ENCODE measurements around the gene KDM5B.

Gene KDM5B

DNA sequence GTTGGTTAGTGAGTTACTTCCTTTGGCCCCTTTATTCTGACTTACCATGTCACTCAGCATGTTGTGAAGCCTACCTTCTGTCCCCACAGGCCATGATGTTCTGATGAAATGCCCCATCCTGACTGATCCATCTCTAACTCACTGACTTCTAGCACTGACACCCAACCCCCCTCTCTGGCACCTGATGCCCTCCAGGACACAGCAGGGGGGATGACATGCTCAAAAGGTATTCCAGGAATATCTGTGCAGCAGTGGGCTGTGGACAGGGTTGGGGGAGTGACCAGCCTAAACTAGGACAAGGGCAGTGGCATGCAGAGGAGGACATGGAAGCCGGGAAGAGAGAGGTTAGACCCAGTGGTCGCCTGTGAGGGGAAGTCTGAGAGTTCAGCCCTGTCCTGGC, 123.5 kb downstream of the KDM5B start:
- no peak for DNase-seq

DNA sequence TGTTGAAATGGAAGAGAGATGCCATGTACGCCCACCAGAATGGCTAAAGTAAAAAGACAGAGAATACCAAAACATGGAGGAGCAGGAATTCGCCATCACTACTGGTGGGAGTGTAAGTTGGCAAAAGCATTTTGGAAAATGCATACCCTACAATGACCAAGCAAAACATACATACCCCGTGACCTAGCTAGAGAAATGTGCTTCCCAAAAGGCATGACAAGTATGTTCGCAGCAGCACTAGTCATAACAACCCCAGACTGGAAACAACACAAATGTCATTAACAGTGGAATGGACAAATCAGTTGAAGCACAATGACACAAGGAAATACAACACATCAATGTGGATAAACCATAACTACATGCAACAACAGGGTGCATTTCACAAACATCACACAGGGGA, 125.2 kb downstream of the KDM5B start:
- DNase-seq: no peak

DNA sequence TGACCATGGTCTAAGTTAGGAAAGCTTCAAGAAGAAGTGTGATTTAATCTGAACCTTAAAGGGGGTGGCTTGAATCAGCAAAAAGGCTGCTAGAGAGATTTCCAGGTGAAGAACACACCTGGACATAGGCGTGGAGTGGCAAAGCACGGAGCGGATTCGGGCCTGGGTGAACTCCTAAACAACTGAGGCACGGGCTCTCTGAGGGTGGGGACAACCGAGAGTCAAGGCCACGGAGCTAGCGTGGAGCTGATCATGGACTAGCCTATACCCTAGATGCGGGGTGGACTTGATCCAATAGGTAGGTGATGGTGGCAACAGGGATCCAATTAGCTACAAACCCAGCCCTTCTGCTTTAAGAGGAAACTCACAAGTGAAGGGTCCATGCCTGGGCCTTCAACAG, 125.7 kb downstream of the KDM5B start:
- no peak for DNase-seq

DNA sequence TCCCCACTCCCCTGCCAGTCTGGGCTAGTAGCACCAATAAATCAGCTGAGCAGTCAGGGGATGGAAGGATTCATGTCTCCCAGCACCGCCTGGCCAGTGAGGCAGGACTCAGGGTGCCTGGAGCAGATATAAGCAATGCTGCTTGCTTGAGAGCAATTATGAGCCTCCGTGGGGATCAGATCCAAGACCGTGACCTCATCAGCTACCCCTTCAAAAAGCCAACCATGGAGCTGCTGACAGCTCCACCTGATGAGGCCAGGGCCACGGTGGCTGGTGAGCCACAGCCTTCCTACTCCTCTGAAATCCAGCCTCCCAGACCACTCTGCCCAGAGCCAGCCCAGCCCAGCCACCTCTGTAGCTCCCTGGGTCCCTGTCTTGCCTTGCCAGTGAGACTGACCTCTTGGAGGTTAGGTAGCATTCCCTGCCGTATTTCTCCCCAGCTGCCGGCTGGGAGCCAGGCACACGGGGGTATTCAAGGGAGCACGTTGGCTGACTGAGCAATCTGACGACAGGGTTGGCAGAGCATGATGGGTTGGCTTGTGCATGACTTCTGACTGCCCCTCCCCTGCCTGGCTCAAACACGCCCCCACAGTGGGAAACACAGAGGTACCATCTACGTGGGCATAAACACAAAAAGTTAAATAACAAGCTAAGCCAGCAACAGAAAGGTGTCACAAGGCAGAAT, 126.3 kb downstream of the KDM5B start:
- no peak for DNase-seq

DNA sequence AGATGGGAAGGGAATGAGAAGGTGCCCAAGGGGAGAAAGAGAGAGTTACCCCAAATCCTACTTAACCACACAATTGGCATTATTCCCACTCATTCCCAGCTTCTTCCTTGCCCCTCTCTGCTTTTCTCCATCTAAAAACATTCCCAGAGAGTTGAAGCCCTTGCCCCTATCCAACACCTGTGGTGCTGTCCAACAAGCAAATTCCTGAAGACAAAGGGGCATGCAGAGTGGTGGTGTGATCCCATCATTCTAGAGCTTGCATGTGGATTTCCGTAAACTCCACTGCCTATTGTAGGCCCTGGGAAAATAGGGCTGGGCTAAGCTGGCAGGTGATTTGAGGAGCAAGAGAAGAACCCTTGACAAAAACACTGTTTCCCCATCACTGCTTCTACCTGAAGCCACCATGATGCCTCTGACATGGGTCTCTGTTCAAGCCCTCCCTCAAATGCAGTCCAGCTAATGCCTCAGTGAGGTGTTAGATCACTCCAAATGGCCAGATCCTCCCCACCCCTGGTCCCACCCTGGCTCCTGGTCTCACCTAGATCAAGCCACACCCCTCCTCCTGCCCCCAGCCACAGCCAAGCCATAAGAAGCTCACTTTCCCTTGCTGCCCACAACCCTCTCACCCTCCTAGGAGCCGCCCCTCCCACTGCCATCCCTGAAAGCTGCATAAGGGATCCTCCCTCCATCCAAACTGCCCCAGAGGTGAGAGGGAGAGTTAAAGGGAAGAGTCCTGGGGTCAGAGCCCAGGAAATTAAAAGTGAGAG, 127.5 kb downstream of the KDM5B start:
- no peak for DNase-seq

DNA sequence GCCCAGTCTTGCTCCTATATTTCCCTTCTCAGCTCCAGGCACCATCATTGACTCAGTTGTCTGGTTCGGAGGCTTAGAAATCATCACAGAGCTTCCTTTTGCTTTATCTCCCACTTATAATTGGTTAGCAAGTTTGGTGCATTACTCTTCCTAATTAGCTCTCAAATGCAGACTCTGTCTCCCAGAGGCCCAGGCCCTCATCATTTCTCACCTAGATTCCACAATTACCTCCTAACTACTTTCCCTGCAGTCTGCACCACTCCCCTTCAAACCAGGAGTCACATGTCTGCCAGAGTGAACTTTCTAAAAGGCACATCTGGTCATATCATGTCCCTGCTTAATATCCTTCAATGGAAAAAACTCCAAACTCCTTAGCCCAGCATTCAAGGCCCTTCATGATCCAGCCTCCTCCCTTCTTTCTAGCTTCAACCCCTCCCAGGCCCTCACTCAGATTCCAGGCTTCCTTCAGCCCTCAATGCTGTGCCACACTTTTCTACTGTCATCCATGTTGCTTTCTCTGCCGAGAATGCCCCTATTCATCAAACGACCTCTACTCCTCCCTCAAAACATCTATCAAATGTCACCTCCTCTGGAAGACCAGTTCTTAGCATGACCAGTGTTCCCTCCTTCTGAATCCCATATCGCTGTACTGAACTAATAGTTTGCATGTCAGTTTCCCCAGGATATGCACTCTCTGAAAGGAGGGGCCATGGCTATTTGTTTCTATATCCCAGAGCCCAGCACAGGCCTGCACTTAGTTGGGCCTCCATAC, 128.6 kb downstream of the KDM5B start:
- DNase-seq: no peak

DNA sequence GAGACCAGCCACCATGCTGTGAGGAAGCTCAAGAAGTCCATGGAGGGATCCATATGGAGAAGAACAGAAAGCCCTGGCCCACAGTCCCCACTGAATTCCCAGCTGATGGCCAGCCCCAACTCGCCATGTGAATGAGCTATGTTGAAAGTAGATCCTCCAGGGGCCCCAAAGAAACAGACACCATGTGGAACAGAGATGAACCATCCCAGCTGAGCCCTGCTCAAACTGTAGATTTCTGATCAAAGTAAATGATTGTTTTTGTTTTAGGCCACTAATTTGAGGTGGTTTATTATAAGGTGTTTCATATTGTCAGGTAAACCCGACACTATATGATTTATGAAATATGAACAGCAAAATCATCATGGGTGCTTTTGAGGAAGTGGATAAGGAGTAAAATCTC, 130.8 kb downstream of the KDM5B start:
- DNase-seq: no peak

All from activated gamma-delta T cell treated with Interleukin-2 at 50 U/mL for 16 hours (primary cell).